T-helper 1 cell treated with Interleukin-12 subunit alpha and Interleukin-12 subunit beta and Interleukin-4 antibody, amounts not matched to agents 30 μg/mL and 1 μg/mL, for 36 hours (primary cell): ENCODE data around the gene AGAP3.

Experiments
- H3K27ac Mint-ChIP-seq: one replicate; pipeline ENCODE4 v1.8.0; 2021; ENCODE audit warnings: mild to moderate bottlenecking, mixed read lengths
- H3K27me3 Mint-ChIP-seq: one replicate; pipeline ENCODE4 v1.8.0; 2021; ENCODE audit warnings: low read depth, mixed read lengths
- H3K36me3 Mint-ChIP-seq: one replicate; pipeline ENCODE4 v1.8.0; 2021; ENCODE audit warnings: low read depth, mixed read lengths
- H3K4me1 Mint-ChIP-seq: one replicate; pipeline ENCODE4 v1.8.0; 2021; ENCODE audit warnings: low read depth, mixed read lengths
- H3K4me3 Mint-ChIP-seq: one replicate; pipeline ENCODE4 v1.8.0; 2021; ENCODE audit warnings: mild to moderate bottlenecking, moderate library complexity, mixed read lengths
- H3K9me3 Mint-ChIP-seq: one replicate; pipeline ENCODE4 v1.8.0; 2021; ENCODE audit warnings: mixed read lengths

AGAP3 gene

GRCh38 chr7:151114151-151115090, 28.1 kb downstream of the AGAP3 start:
- no peaks in the 10 kb centered on the region for H3K36me3 Mint-ChIP-seq
- peaks cover 3% of the 10 kb centered on the region for H3K4me1 Mint-ChIP-seq
- no peaks in the 10 kb centered on the region for H3K9me3 Mint-ChIP-seq
- no peak overlapping the region for H3K27ac Mint-ChIP-seq
- no peak overlapping the region for H3K4me3 Mint-ChIP-seq
- peaks cover 25% of the 10 kb centered on the region for H3K27me3 Mint-ChIP-seq

DNA sequence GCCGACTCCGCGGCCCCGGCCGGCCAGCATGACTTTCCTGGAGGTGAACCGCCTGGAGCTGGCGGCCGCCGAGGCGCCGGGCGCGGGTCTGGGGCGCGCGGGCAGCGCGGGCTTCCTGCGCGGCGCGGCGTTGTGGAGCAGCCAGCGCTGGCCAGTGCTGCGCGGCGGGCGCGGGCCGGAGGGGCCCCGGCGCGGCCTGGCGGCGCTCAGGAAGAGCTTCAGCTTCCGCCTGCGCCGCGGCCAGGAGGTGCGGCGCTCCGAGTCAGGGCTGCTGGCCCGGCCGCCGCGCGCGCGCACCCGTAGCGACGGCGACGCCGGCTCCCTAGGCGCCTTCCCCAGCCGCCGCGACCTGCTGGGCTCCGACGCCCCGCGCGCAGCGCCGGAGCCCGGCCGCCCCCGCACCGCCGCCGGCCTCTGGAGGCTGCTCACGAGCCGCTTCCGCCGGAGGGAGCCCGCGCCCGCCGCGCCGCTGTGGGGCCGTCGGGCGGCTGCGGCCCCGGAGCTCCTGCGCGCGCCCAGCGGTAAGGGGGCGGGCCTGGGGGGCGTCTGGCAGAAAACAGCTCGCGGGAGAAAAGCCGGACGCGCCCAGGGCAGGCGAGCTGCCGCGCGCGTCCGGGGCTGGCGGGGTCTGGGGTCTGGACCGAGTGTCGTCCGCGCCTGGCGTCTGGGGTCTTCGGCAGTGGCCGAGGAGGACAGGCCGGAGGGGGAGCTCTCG, 29.0 kb downstream of the AGAP3 start:
- peaks cover 3% of the 10 kb centered on the region for H3K4me1 Mint-ChIP-seq
- no peaks in the 10 kb centered on the region for H3K9me3 Mint-ChIP-seq
- no peaks in the 10 kb centered on the region for H3K36me3 Mint-ChIP-seq
- H3K27me3 Mint-ChIP-seq: peaks cover 25% of the 10 kb centered on the region
- no peak overlapping the region for H3K27ac Mint-ChIP-seq
- H3K4me3 Mint-ChIP-seq: peak overlapping the region; percentile 3

- no peak overlapping the region for H3K27ac Mint-ChIP-seq
Observed at GRCh38 chr7:151115836-151116418, 29.7 kb downstream of the AGAP3 start.

GRCh38 chr7:151116603-151117440, 30.5 kb downstream of the AGAP3 start:
- no peaks in the 10 kb centered on the region for H3K4me1 Mint-ChIP-seq
- no peak overlapping the region for H3K4me3 Mint-ChIP-seq
- peaks cover 2% of the 10 kb centered on the region for H3K36me3 Mint-ChIP-seq
- no peaks in the 10 kb centered on the region for H3K9me3 Mint-ChIP-seq
- H3K27ac Mint-ChIP-seq: no peak overlapping the region
- peaks cover 24% of the 10 kb centered on the region for H3K27me3 Mint-ChIP-seq

More at GRCh38 chr7:151115836-151116418, 29.7 kb downstream of the AGAP3 start:
- no peaks in the 10 kb centered on the region for H3K36me3 Mint-ChIP-seq
- no peaks in the 10 kb centered on the region for H3K4me1 Mint-ChIP-seq
- peak overlapping the region; percentile 3 for H3K4me3 Mint-ChIP-seq
- H3K9me3 Mint-ChIP-seq: no peaks in the 10 kb centered on the region
- H3K27me3 Mint-ChIP-seq: peaks cover 25% of the 10 kb centered on the region

DNA sequence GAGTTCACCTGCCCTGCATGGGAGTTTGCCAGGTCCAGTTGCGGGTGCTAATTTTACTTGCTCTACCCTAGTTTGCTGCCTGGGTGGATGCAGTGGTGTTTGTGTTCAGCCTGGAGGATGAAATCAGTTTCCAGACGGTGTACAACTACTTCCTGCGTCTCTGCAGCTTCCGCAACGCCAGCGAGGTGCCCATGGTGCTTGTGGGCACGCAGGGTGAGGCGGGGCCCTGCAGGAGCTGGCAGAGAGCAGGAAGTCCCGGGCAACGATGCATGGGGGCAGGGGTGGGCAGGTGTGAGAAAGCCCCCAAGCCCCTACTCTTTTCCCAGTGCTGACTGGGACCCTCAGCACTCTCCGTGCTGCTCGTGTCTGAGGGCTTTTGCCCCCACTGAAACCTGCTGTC, 31.3 kb downstream of the AGAP3 start:
- Mint-ChIP-seq H3K9me3 (no peaks in the 10 kb centered on the region), H3K4me3 (no peak overlapping the region), H3K36me3 (peaks cover 2% of the 10 kb centered on the region), H3K4me1 (no peaks in the 10 kb centered on the region), H3K27me3 (peaks cover 20% of the 10 kb centered on the region), H3K27ac (no peak overlapping the region)

DNA sequence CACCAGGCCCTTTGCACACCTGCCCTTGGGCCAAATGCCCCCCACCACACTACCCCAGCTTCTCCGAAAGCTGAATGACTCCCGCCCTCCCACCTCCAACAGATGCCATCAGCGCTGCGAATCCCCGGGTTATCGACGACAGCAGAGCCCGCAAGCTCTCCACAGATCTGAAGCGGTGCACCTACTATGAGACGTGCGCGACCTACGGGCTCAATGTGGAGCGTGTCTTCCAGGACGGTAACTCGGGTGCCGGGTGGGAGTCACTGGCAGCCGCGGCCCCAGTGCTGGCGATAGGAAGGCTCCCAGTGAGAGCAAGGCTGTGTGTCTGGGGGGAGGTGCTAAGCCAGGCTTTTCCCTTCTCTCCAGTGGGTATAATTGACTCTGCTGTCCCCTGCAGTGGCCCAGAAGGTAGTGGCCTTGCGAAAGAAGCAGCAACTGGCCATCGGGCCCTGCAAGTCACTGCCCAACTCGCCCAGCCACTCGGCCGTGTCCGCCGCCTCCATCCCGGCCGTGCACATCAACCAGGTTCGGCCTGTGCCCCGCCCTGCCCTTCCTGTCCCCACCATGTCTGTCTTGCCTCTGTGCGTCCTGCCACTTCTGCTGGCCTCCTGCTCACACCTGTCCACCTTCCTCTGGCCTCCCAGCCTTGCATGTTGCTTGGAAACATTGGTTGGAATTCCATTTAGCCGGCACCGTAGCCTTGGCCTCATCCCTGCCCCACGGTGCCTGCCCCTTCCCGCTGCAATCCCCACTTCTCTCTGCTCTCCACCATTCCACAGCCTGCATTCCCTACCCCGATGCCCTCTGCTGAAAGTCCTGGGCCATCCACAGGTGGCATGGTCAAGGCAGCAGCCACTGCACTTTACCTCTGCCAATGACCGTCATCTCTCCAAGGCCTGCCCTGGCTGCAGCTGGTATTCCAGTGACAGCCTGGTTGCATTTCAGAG, 32.1 kb downstream of the AGAP3 start:
- H3K27ac Mint-ChIP-seq: no peak overlapping the region
- peaks cover 2% of the 10 kb centered on the region for H3K36me3 Mint-ChIP-seq
- H3K4me3 Mint-ChIP-seq: no peak overlapping the region

DNA sequence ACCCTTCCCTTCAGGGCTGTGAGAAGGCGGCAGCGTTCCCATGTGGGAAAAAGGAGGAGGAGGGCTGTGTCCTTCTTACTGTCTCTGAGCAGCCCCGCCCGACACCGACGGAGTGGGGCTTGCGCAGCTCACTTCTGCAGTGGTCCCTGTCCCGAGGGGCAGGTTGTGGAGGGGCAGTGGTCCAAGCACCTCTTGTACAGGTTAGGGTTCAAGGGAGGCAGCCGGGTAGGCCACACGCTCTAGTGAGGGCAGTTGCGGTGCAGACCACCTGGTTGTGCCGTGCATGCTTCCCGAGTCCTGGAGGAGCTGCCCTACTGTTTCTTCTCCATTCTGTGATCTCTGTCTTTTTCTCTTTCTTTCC, 32.8 kb downstream of the AGAP3 start:
- Mint-ChIP-seq H3K36me3 (peaks cover 6% of the 10 kb centered on the region), H3K27me3 (peaks cover 6% of the 10 kb centered on the region), H3K4me3 (no peak overlapping the region), H3K4me1 (no peaks in the 10 kb centered on the region), H3K27ac (peak overlapping the region; percentile 45), H3K9me3 (no peaks in the 10 kb centered on the region)

More for the DNA sequence above, 32.1 kb downstream of the AGAP3 start:
- Mint-ChIP-seq H3K4me1 (no peaks in the 10 kb centered on the region), H3K9me3 (no peaks in the 10 kb centered on the region), H3K27me3 (peaks cover 12% of the 10 kb centered on the region)

GRCh38 chr7:151119902-151120301, 33.6 kb downstream of the AGAP3 start:
- no peaks in the 10 kb centered on the region for H3K4me1 Mint-ChIP-seq
- H3K27ac Mint-ChIP-seq: no peak overlapping the region
- H3K9me3 Mint-ChIP-seq: no peaks in the 10 kb centered on the region

GRCh38 chr7:151120896-151121295, 34.6 kb downstream of the AGAP3 start:
- H3K4me1 Mint-ChIP-seq: no peaks in the 10 kb centered on the region

More at GRCh38 chr7:151119902-151120301, 33.6 kb downstream of the AGAP3 start:
- H3K4me3 Mint-ChIP-seq: no peak overlapping the region
- peaks cover 6% of the 10 kb centered on the region for H3K36me3 Mint-ChIP-seq
- H3K27me3 Mint-ChIP-seq: peaks cover 5% of the 10 kb centered on the region

DNA sequence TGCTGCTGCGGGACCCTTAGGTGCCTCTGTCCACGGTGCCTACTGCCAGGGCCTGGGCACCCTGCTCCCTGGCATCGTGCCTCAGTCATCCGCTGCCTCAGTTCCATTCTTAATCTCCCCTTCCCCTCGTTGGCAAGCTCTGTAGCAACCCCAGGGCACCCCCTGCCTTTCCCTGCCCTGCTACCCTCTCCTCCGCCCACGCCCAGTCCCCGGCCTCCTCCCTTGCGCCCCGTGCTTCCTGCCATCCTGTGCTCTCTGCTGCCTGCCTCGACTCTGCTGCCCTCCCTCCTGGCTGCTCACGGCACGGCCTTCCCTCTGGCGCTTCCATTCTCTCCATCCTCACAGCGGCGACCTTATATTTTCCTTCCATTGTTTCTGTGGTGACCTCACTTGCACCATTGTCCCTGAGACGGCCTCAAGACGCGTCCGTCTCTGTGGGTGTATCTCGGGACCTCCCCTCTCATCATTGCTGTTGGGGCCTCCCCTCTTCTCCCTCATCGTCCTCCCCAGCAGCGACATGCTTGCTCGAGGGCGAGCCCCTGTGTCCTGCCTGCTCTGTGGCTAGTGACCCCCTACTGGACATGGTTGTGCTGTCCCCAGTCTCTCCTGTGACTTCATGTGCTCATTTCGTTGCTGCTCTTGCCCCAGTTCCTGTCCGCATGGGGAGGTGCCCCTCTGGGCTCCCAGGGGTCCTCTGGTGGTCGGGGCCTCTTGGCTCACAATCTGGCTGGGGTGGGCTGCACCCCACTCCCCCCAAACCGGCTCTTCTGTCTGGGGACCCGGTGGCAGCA, 35.3 kb downstream of the AGAP3 start:
- H3K4me3 Mint-ChIP-seq: no peak overlapping the region
- H3K36me3 Mint-ChIP-seq: peaks cover 6% of the 10 kb centered on the region

More at GRCh38 chr7:151120896-151121295, 34.6 kb downstream of the AGAP3 start:
- H3K9me3 Mint-ChIP-seq: no peaks in the 10 kb centered on the region
- H3K27ac Mint-ChIP-seq: no peak overlapping the region
- peaks cover 2% of the 10 kb centered on the region for H3K27me3 Mint-ChIP-seq
- H3K36me3 Mint-ChIP-seq: peaks cover 6% of the 10 kb centered on the region
- H3K4me3 Mint-ChIP-seq: no peak overlapping the region

DNA sequence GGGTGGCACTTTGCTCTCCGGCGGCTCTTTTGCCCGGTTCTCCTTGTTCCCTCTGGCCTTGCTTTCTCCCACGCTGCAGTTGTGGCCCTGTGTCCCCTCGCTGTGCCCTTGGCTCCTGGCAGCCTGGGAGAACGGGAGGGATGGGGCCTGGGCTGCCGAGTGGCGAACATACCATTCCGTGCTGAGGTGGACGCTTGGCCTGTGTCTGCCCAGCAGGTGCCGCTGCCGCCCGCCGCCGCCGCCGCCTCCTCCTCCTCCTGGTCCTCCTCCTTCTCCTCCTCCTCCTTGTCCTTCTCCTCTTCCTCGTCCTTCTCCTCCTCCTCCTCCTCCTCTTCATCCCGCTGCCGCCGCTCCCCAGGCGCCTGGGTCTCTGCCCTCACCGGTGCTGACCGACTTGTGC, 36.0 kb downstream of the AGAP3 start:
- Mint-ChIP-seq H3K4me1 (no peaks in the 10 kb centered on the region), H3K27me3 (no peaks in the 10 kb centered on the region), H3K9me3 (no peaks in the 10 kb centered on the region), H3K4me3 (no peak overlapping the region), H3K27ac (no peak overlapping the region), H3K36me3 (peaks cover 6% of the 10 kb centered on the region)

More for the DNA sequence above, 35.3 kb downstream of the AGAP3 start:
- Mint-ChIP-seq H3K27me3 (no peaks in the 10 kb centered on the region), H3K4me1 (no peaks in the 10 kb centered on the region), H3K27ac (peak overlapping the region; percentile 11), H3K9me3 (no peaks in the 10 kb centered on the region)

- Mint-ChIP-seq H3K27ac (no peak overlapping the region), H3K9me3 (no peaks in the 10 kb centered on the region), H3K4me1 (no peaks in the 10 kb centered on the region), H3K4me3 (no peak overlapping the region), H3K36me3 (peaks cover 6% of the 10 kb centered on the region), H3K27me3 (no peaks in the 10 kb centered on the region)
Observed at GRCh38 chr7:151122796-151123157, 36.5 kb downstream of the AGAP3 start.
